Vagina (tissue), 2 donors: Measurements from ENCODE around the gene KIF26A.

ENCODE experiments used
- CTCF ChIP-seq, 3 experiments: fragments of 450-650 bp in 2 of 3; fragments of 200-600 bp in 1 of 3; sonication (generic) in 1 of 3; IDR thresholded peaks; one replicate each; pipeline ENCODE4 v1.5.1; 2017 to 2019; ENCODE audit warnings: antibody characterized with exemption in 3 of 3, mild to moderate bottlenecking in 2 of 3, moderate library complexity in 2 of 3
- POLR2A ChIP-seq, 2 donors: fragments of 450-650 bp; IDR thresholded peaks; one replicate each; pipeline ENCODE4 v1.6.1; 2017; ENCODE audit warnings: antibody characterized with exemption in 2 of 2, mild to moderate bottlenecking in 2 of 2, moderate library complexity in 2 of 2
- POLR2AphosphoS5 ChIP-seq, 2 donors: sonication (generic); formaldehyde crosslinking; IDR thresholded peaks; one replicate each; pipeline ENCODE4 v1.9.0; 2017; ENCODE audit warnings: antibody characterized with exemption in 2 of 2, mild to moderate bottlenecking in 2 of 2, low read depth in 1 of 2; ENCODE audit not compliant: insufficient read depth in 1 of 2

GRCh38 chr14:104144911-104145825 lies 6.8 kb downstream of the KIF26A start:
- no peak for TF ChIP-seq CTCF (IDR thresholded peaks at IDR 0.05)
- TF ChIP-seq POLR2A (IDR thresholded peaks at IDR 0.05), result no peak
- TF ChIP-seq POLR2AphosphoS5 (IDR thresholded peaks at IDR 0.05; ENCODE audit: insufficient read depth in 1 of 2, low read depth in 1 of 2), result no peak
